HG02981 (cell line): Measurements from ENCODE around the gene SLC6A6.

Experiments used
- ATAC-seq: cut with Tn5 transposase; IDR thresholded peaks from one replicate; pipeline ENCODE4 v1.9.1; 2021; ENCODE audit warnings: mild to moderate bottlenecking, moderate library complexity; ENCODE audit not compliant: unreplicated experiment

Gene SLC6A6

DNA sequence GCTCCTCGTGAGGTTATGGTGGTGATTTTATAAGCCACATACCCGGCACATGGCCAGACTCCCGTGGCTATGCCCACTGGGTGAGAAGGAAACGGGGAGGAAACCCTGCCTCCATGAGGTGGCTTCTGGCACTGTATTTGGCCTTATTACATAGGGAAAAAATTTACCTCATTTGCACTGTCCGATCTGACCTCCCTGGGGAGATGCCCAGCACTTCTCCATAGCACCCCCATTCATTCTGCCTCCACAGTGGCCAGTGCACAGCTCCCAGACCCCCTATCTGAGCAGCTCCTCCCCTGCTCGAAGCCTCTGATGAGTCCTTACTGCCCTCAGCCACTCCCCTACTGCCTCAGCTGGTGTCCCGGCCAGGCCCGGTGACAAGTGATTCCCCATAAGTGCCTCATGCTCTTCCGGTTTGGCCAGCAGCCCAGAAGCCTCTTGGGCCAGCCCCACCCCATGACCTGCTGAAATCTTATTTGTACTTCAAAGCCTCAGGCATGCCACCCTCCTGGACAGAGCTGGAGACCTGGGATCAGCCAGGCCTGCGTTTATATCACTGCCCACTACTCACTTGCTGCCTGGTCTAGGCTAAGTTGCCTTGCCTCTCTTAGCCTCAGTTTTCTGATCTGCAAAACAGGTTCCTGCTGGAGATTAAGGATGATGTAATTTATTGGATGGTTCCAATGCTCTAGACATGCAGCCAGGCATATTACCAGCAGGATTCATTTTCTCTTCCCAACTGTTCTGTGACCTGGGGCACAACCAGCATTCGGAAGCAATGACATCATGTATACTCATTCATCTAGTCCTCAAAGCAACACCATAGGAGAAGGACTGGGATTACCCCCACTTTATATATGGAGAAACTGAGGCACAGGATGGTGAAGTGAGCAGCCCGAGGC, 30.6 kb upstream of the SLC6A6 start:
- no peak for ATAC-seq

DNA sequence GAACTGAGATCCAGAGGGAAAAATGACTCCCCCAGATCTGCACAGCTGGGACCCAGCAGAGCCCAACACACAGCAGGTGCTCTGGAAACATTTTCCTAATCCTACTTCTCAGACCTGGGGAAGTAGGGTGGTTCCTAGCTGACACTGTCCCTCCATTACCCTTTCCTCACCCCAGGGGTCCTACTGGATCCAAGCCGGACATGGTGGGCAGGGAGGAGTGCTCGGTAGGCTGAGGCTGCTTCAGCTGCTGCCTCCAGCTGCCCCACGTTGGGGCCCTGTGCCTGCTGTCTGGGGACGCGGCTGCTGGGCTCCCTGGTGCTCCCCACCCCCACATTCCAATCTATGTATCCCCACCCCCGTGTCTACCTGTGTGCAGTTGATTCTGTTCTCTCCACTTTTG, 29.8 kb upstream of the SLC6A6 start:
- no peak for ATAC-seq

DNA sequence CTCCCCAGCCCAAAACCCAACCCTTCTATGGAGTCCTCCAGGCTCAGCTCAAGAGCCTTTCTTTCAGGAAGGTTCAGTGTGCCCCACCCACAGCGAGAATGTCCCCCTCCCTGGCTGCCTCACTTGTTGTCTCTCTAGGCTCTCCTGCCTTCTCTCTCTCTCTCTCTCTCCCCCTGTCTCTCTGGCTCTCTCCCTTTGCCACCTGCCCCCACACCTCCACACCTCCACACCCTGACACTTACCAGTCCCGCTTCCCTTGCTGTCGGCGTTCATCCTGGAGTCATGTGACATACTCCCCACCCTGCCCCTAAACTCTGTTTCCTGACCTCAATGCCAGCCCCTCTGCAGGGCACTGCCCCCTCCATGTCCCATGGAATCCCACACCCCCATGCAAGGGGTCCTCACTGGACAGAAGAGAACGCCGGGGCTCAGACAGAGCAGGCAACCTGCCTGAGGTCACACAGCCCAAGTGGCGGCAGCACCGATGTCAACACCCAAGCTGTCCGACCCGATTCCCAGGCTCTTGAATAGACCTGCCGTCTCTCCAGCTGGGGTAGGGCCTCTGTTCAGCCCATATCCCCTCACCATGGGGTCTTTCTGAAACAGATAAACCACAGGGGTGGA, 28.5 kb upstream of the SLC6A6 start:
- ATAC-seq: no peak

DNA sequence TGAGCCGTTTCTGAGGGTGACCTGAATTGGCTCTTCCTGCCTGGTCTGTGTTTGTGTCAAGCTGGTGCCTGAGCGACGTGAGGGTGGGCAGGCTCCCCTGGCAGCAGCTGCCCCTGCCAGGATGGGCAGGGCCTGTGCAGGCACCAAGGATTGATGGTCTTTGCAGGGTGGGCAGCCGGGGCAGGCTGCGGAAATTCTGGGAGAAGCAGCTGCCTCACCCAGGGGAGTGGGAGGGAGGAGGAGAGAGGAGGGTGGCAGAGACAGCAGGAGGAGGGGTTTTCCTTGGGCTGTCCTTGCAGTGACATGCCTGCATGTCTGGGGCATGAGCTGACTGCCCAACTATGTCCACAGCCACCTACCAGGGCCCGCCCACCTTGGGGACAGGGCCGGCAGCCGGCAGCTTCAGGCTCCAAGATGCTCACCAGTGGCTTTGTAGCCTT, 27.9 kb upstream of the SLC6A6 start:
- ATAC-seq: no peak

- ATAC-seq: no peak
Observed at GRCh38 chr3:14375192-14375591, 27.2 kb upstream of the SLC6A6 start.

DNA sequence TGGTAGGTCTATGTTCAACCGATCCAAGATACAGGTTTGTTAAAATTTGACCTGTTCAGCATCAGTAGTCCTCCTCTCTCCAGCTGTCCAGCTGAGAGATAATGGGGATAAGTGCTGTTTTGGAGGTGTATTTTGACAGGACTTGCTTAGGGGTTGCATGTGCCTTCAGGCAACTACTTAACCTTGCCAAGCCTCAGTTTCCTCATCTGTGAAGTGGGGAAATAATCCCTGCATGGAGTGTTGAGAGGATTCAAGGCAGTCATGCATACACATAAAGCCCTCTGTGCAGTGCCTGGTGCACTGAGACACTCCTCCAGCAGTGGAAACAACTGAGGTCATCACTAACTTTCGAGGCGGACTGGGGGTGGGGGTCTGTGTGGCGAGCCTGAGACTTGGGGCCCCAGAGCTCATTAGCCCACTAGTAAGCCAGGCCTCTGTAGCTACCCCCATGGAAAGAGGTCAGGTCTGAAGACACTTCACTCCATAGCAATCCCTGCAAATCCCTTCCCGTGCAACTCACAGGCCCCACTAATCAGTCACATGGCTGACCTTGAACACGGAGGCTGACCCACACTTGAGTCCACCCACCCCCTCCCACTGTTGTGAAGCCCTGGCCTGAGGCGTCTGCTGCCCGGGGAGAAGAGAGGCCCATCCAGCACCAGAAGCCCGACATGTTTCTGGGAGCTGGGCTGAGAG, 25.9 kb upstream of the SLC6A6 start:
- no peak for ATAC-seq

- no peak for ATAC-seq
Observed at GRCh38 chr3:14377044-14377837, 25.2 kb upstream of the SLC6A6 start.

GRCh38 chr3:14377838-14378169, 24.6 kb upstream of the SLC6A6 start:
- peak; percentile 82 for ATAC-seq

DNA sequence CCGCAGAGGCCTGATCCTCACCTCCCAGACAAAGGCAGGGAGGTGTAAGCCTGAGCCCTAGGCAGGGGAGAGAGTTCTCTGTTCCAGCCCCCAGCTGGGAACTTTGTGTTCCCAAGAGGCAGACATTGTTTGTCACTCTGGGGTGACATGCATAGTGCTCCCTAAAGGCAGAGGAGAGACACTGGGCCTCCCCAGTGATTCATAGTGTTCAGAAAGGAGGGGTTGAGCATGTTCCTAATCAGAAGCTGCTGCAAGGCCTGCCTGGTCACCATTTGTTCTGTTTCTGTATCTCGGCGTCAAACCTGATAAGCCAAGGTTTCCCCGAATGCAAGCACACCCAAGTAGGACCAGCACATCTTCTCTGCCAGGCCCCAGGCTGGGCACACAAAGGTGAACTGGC, 24.0 kb upstream of the SLC6A6 start:
- no peak for ATAC-seq

DNA sequence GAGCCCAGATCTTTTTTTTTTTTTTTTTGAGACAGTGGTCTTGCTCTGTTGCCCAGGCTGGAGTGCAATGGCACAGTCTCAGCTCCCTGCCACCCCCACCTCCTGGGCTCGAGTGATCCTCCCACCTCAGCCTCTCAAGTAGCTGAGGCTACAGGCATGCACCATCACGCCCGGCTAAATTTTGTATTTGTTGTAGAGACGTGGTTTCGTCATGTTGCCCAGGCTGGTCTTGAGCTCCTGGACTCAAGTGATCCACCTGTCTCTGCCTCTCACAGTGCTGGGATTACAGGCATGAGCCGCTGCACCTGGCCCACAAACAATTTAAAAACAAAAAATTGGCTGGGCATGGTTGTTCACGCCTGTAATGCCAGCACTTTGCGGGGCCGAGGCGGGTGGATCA, 22.6 kb upstream of the SLC6A6 start:
- no peak for ATAC-seq

- ATAC-seq: no peak
Observed at GRCh38 chr3:14386254-14386653, 16.2 kb upstream of the SLC6A6 start.

DNA sequence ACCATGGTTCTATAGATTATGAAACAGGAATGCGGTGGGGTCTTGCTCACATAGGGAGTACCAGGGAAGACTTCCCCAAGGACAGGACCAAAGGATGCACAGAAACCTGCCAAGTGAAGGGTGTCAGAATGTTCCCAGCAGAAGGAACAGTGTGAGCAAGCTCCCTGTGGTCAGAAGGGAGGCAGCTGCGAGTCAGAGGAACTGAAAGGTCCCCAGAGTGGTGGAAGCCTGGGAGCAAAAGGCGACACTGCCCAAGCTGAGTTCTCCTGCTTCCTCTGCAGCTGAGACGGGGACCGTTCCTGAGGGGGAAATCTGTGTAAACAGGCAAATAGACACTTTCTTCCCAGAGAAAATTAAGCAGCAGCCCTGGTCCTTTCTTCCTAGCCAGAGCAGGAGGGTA, 14.2 kb upstream of the SLC6A6 start:
- ATAC-seq: no peak

DNA sequence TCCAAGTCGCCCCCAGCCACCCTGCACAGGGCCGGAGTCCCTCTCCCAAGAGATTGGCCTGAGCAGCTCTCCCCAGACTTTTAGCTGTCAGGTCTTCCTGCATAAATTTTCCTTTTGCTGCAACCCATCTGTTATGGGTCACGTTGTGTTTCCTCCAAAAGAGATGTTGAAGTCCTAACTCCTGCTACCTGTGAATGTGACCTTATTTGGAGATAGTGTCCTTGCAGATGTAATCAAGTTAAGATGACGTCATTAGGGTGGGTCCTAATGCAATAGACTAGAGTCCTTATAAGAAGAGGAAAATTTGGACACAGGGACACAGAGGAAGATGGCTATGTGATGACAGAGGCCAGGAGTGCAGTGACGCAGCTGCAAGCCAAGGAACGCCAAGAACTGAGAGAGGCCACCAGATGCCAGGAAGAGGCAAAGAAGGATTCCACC, 13.2 kb upstream of the SLC6A6 start:
- no peak for ATAC-seq

- ATAC-seq: no peak
Observed at GRCh38 chr3:14389716-14390115, 12.7 kb upstream of the SLC6A6 start.

DNA sequence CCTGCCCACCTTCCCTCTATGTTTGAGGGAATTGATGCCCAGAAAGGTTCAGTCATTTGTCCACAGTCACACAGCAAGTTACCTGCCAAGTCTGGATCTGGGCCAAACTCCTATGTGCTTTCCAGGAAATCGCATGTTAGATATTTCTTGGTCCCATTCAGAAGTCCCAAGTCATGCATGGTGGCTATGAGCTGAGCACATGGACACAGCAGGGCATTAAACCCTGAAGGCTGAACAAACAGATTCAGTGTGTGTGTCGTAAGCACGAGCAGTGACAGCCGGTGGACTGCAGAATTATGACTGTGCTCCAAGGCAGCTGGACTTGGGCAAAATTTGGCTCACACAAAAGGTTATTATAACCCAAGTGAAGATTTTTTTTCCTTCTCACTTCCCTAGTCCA, 11.4 kb upstream of the SLC6A6 start:
- no peak for ATAC-seq

GRCh38 chr3:14392231-14392630, 10.2 kb upstream of the SLC6A6 start:
- no peak for ATAC-seq

DNA sequence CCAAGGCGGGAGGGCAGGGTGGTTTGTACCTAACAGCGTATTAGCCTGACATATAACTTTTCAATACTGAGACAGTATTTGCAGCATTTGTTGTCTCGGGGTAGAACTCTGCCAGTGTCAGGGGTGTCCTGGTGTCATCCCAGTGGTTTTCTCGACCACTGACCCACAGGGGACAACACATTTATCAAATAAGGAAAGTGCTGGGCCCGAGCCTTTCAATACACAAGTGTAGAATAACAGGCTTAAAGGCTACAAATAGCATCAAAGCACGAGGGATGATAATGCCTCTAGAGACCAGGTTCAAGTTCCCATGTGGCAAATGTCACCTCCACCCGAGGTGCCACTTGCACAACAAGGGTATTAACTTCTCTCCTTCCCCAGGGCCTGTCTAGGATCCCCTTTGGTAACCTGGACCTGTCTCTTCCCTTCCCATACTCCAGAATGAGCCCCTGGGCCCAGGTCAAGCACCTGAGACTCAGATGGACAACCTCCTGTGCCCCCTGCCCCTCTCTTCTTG, 9.5 kb upstream of the SLC6A6 start:
- ATAC-seq: no peak

- no peak for ATAC-seq
Observed at GRCh38 chr3:14393440-14394106, 8.8 kb upstream of the SLC6A6 start.

GRCh38 chr3:14396031-14396692, 6.2 kb upstream of the SLC6A6 start:
- ATAC-seq: no peak

DNA sequence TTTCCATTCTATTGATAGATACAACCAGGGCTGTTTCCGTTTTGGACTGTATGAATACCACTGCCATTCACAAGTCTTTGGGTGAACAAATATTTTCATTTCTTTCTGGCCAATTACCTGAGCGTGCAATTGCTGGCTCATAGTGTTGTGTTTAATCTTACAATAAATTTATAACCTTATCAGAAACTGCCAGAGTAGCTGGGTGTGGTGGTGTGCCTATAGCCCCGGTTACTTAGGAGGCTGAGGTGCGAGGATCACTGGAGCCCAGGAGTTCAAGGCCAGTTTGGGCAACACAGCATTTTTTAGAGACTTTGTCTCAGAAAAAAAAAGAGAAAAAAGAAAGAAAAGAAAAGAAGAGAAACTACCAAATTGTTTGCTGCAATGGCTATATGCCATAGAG, 5.4 kb upstream of the SLC6A6 start:
- no peak for ATAC-seq
